Mucosa of gallbladder (tissue), 1 donor: ENCODE results near the gene STK17B. TPM values are rescaled to one million over a fixed set of nuclear protein-coding genes. Genes with fewer than 3 reads are reported as not detected.
A peak's percentile ranks its signal among the peaks of the same experiment; 100 is the strongest.
"Not testable (repeated sequence)": the region's sequence is repeated elsewhere in the genome, so short reads cannot be mapped to it uniquely, and the experiment has no call there.

Source experiments
- DNase-seq: peaks from one replicate; pipeline ENCODE4 v3.0.0-alpha.2; 2020; ENCODE audit warnings: low spot score
- total RNA-seq: library from RNA; stranded (reverse); gene quantifications from one replicate; pipeline ENCODE4 v1.2.1, GENCODE V29; 2021
- donor health status: DM: no; HTN: no; CAD: no.

The STK17B gene
- total RNA-seq, 1 donor from 2014 or later: 24.0 TPM

GRCh38 chr2:196112418-196113034, 58.9 kb downstream of the STK17B start:
- no peak for DNase-seq

- DNase-seq: no peak
Observed at GRCh38 chr2:196108604-196109003, 62.8 kb downstream of the STK17B start.

- no peak for DNase-seq
Observed at GRCh38 chr2:196105951-196106350, 65.4 kb downstream of the STK17B start.

- DNase-seq: no peak
Observed at GRCh38 chr2:196104066-196104465, 67.3 kb downstream of the STK17B start.

- no peak for DNase-seq
Observed at GRCh38 chr2:196103626-196104025, 67.8 kb downstream of the STK17B start.

- peak; percentile 56 for DNase-seq
Observed at GRCh38 chr2:196101325-196101991, 69.9 kb downstream of the STK17B start.

GRCh38 chr2:196099916-196100315, 71.5 kb downstream of the STK17B start:
- DNase-seq: no peak

GRCh38 chr2:196097864-196098660, 73.3 kb downstream of the STK17B start:
- DNase-seq: no peak

GRCh38 chr2:196096982-196097745, 74.2 kb downstream of the STK17B start:
- no peak for DNase-seq

- no peak for DNase-seq
Observed at GRCh38 chr2:196096264-196096663, 75.1 kb downstream of the STK17B start.

GRCh38 chr2:196089448-196089847, 81.9 kb downstream of the STK17B start:
- not testable (repeated sequence) for DNase-seq

GRCh38 chr2:196088203-196088602, 83.2 kb downstream of the STK17B start:
- DNase-seq: no peak

GRCh38 chr2:196086517-196087368, 84.6 kb downstream of the STK17B start:
- DNase-seq: no peak

GRCh38 chr2:196083601-196084000, 87.8 kb downstream of the STK17B start:
- no peak for DNase-seq

Other genes with a start within 250 kb of the STK17B start
- gene DNAH7, start 102.7 kb downstream of the STK17B start, total RNA-seq: 5.0 TPM